OCI-LY7 (cell line): ENCODE data around the gene TNS3.

Experiments
- CTCF ChIP-seq: fragments of 200-600 bp; sonication (generic); conservative IDR thresholded peaks from 2 replicates; pipeline ENCODE4 v1.5.1; 2014; ENCODE audit warnings: mild to moderate bottlenecking, antibody characterized with exemption, low read length, moderate library complexity, mixed read lengths
- EZH2phosphoT487 ChIP-seq: fragments of 200-600 bp; sonication (generic); IDR thresholded peaks from 2 replicates; pipeline ENCODE4 v1.6.1; 2018; ENCODE audit warnings: low read depth, borderline replicate concordance, mild to moderate bottlenecking, mixed run types, antibody characterized with exemption, low read length, moderate library complexity, mixed read lengths

GRCh38 chr7:47361746-47362215 lies 220.1 kb downstream of the TNS3 start:
- no peak for TF ChIP-seq CTCF
- no peak for TF ChIP-seq EZH2phosphoT487
